K562 (cell line): ENCODE data around the gene TBX3. TPM values are rescaled to one million over a fixed set of nuclear protein-coding genes. Genes with fewer than 3 reads are reported as not detected.

Source experiments
- ATAC-seq: fragments of 200-7000 bp; cut with Tn5 transposase; 3 replicates; pipeline ENCODE4 v1.9.1; 2020; ENCODE audit warnings: moderate library complexity
- BruUV-seq: library from RNA; stranded (reverse); fragments of 400-500 nt; replicated peaks from 2 replicates; lab custom pipeline; 2021; lab: Mats Ljungman, UMichigan
- CTCF ChIA-PET: fragments of 300-600 bp; formaldehyde crosslinking; extraction: SDS; loops from one replicate; lab custom pipeline; 2021; ENCODE audit warnings: low intra/inter-chr PET ratio; lab: Yijun Ruan, JAX
- POLR2A ChIA-PET: fragments of 300-600, 350-650 bp; sonication (Branson Sonifier 250); formaldehyde crosslinking; extraction: SDS; loops from one replicate; lab custom pipeline; 2021; ENCODE audit warnings: antibody characterized with exemption, inconsistent platforms; lab: Yijun Ruan, JAX
- DNase-seq, 4 experiments: peaks; one replicate each; pipeline versions ENCODE4 v3.0.0 to v3.0.0-alpha.2; 2011 to 2018; ENCODE audit warnings: low spot score in 3 of 4, mixed read lengths in 3 of 4; ENCODE audit errors: extremely low read depth in 1 of 4
- FAIRE-seq: peaks from 2 replicates; lab custom pipeline; 2011; peaks lifted over from hg19 to GRCh38; lab: Jason Lieb, UNC
- H2AFZ ChIP-seq: 2 replicates; pipeline ENCODE4 v1.6.0; 2011; ENCODE audit warnings: low read depth, low read length, control low read depth, inconsistent platforms
- H3K27ac ChIP-seq: fragments of 200-600 bp; 3 replicates; pipeline ENCODE4 v1.8.0; 2011; ENCODE audit warnings: low read depth, mild to moderate bottlenecking, control low read depth, inconsistent platforms, low read length, moderate library complexity, mixed read lengths; ENCODE audit errors: extremely low read depth
- H3K27me3 ChIP-seq, 2 experiments: fragments of 300-600 bp in 1 of 2; 2 replicates in 1 of 2; 3 replicates in 1 of 2; pipeline versions ENCODE4 v1.6.0 to v1.8.0; 2011; ENCODE audit warnings: inconsistent platforms in 2 of 2, low read length in 2 of 2, mild to moderate bottlenecking in 1 of 2, mixed read lengths in 1 of 2, moderate library complexity in 1 of 2; ENCODE audit not compliant: control insufficient read depth in 2 of 2, insufficient read depth in 2 of 2
- H3K36me3 ChIP-seq: fragments of 300-600 bp; 3 replicates; pipeline ENCODE4 v1.8.0; 2011; ENCODE audit warnings: mild to moderate bottlenecking, low read length, inconsistent platforms; ENCODE audit not compliant: control insufficient read depth, insufficient read depth
- H3K4me1 ChIP-seq, 2 experiments: fragments of 200-600 bp in 1 of 2; replicated peaks in 1 of 2; 2 replicates in 1 of 2; 3 replicates in 1 of 2; pipeline versions ENCODE4 v1.5.1 to v1.8.0; 2011; ENCODE audit warnings: inconsistent platforms in 2 of 2, low read length in 2 of 2, mild to moderate bottlenecking in 1 of 2, mixed read lengths in 1 of 2, moderate library complexity in 1 of 2; ENCODE audit not compliant: control insufficient read depth in 2 of 2, insufficient read depth in 2 of 2
- H3K4me2 ChIP-seq: 2 replicates; pipeline ENCODE4 v1.6.1; 2011; ENCODE audit warnings: low read length, control low read depth, inconsistent platforms, mixed read lengths; ENCODE audit not compliant: insufficient read depth
- H3K4me3 ChIP-seq: fragments of 200-600 bp; sonication (generic), shearing (Covaris generic); 2 replicates; pipeline ENCODE4 v1.5.1; 2016; ENCODE audit warnings: control low read depth, inconsistent platforms
- H3K79me2 ChIP-seq: fragments of 200-600 bp; 3 replicates; pipeline ENCODE4 v1.8.0; 2011; ENCODE audit warnings: low read length, inconsistent platforms; ENCODE audit not compliant: control insufficient read depth, insufficient read depth
- H3K9ac ChIP-seq, 2 experiments: 2 replicates each; pipeline versions ENCODE4 v1.6.0 to v1.6.1; 2011; ENCODE audit warnings: low read depth in 2 of 2, low read length in 2 of 2, control low read depth in 1 of 2, inconsistent platforms in 1 of 2, mild to moderate bottlenecking in 1 of 2, mixed read lengths in 1 of 2; ENCODE audit not compliant: insufficient read depth in 1 of 2
- H3K9me1 ChIP-seq: one replicate; pipeline ENCODE4 v1.6.0; 2011; ENCODE audit warnings: inconsistent platforms, mild to moderate bottlenecking, low read length, moderate library complexity; ENCODE audit not compliant: control insufficient read depth, insufficient read depth
- H3K9me3 ChIP-seq: replicated peaks from 2 replicates; pipeline ENCODE4 v1.5.1; 2011; ENCODE audit warnings: low read depth, low read length, inconsistent platforms; ENCODE audit not compliant: control insufficient read depth, insufficient read depth
- H4K20me1 ChIP-seq: replicated peaks from 2 replicates; pipeline ENCODE4 v1.6.1; 2011; ENCODE audit warnings: low read length, inconsistent platforms, mixed read lengths; ENCODE audit not compliant: control insufficient read depth, insufficient read depth
- BCL6 ChIP-seq: fragments of 250-450 bp; sonication (Bioruptor Pico); IDR thresholded peaks from 2 replicates; pipeline ENCODE4 v1.4.0; 2020
- BDP1 ChIP-seq: IDR thresholded peaks from 3 replicates; pipeline ENCODE4 v1.6.1; 2011; ENCODE audit not compliant: insufficient read length, insufficient read depth
- BHLHE40 ChIP-seq: IDR thresholded peaks from 2 replicates; pipeline ENCODE4 v1.6.1; 2011; ENCODE audit warnings: low read length, improper control_type of control experiment
- ELF4 ChIP-seq: fragments of 450-650 bp; formaldehyde crosslinking; IDR thresholded peaks from 2 replicates; pipeline ENCODE4 v1.4.0; 2022; ENCODE audit warnings: missing genetic modification characterization
- ILF3 ChIP-seq: fragments of 450-650 bp; IDR thresholded peaks from 2 replicates; pipeline ENCODE4 v1.6.1; 2018; ENCODE audit warnings: antibody characterized with exemption, mild to moderate bottlenecking, moderate library complexity, borderline replicate concordance
- RAD21 ChIP-seq, 2 experiments: fragments of 250-450 bp in 1 of 2; fragments of 450-650 bp in 1 of 2; sonication (Bioruptor Pico) in 1 of 2; formaldehyde crosslinking in 1 of 2; IDR thresholded peaks in 1 of 2; conservative IDR thresholded peaks in 1 of 2; 2 replicates each; pipeline versions ENCODE4 v1.4.0 to v1.8.0; 2020 to 2022; ENCODE audit warnings: mild to moderate bottlenecking in 2 of 2, moderate library complexity in 1 of 2
- ZNF589 ChIP-seq: fragments of 200-800 bp; sonication (Bioruptor generic); IDR thresholded peaks from 2 replicates; pipeline ENCODE4 v1.6.1; 2016; ENCODE audit warnings: low read depth, missing genetic modification characterization, missing compliant biosample characterization
- WGBS: fragments of 100-300 bp; shearing (Covaris generic); methylation state at CpG from one replicate; pipeline ENCODE4 v1.1.6; 2016; ENCODE audit warnings: low coverage, mixed read lengths; ENCODE audit not compliant: insufficient coverage; ENCODE audit errors: missing lambda C conversion rate; 5-methylcytosine and 5-hydroxymethylcytosine counted together
- in situ Hi-C: fragments of 300-500 bp; cut with MboI; formaldehyde crosslinking; loops from 4 replicates; pipeline ENCODE4 v1.15.0; 2018; ENCODE audit warnings: inconsistent platforms, mixed read lengths
- intact Hi-C: fragments of 100-400 bp; cut with micrococcal nuclease; formaldehyde crosslinking; loops from 2 replicates; pipeline ENCODE4 v1.14.2; 2022
- polyA plus RNA-seq, 8 experiments: library from polyadenylated mRNA; depleted of rRNA in 4 of 8; stranded (reverse) in 5 of 8; unstranded in 3 of 8; fragments of >200 nt; fragmentation: Nextera tagmentation in 2 of 8; fragmentation: Illumina TruSeq in 1 of 8; extraction: Ambion mirVana in 2 of 8; extraction: Trizol in 1 of 8; gene quantifications; 2 replicates each; pipeline versions ENCODE4 v1.2.1 to v1.2.3, GENCODE V29; 2011 to 2014; ENCODE audit warnings: inconsistent platforms in 1 of 8, missing spikeins in 1 of 8
- total RNA-seq, 7 experiments: library from RNA; depleted of rRNA in 6 of 7; stranded (reverse); fragments of >200 nt in 6 of 7; fragmentation: Illumina TruSeq in 2 of 7; extraction: Trizol in 2 of 7; gene quantifications; 2 replicates each; pipeline versions ENCODE4 v1.2.1 to v1.2.3, GENCODE V29; 2011 to 2021; ENCODE audit warnings: low replicate concordance in 1 of 7
- TF ChIP-seq, protein P1 (sequence below), 2 experiments: fragments of 200-800 bp in 1 of 2; sonication (Bioruptor generic) in 1 of 2; sonication (generic) in 1 of 2; formaldehyde crosslinking in 1 of 2; IDR thresholded peaks in 1 of 2; conservative IDR thresholded peaks in 1 of 2; 2 replicates each; pipeline versions ENCODE4 v1.5.0 to v1.6.1; 2016 to 2020; ENCODE audit warnings: missing compliant biosample characterization in 1 of 2, missing genetic modification characterization in 1 of 2, missing genetic modification reagents in 1 of 2
- TF ChIP-seq, protein P2 (sequence below): sonication (generic); formaldehyde crosslinking; IDR thresholded peaks from 2 replicates; pipeline ENCODE4 v1.8.0; 2022; ENCODE audit warnings: mild to moderate bottlenecking, missing genetic modification reagents

Gene TBX3
- total and polyA plus RNA-seq, 9 of the 15 experiments (the other 6 are each of a cell fraction or from before 2014, with no cell fraction given): 0.03 to 0.60 (median 0.19) TPM

DNA sequence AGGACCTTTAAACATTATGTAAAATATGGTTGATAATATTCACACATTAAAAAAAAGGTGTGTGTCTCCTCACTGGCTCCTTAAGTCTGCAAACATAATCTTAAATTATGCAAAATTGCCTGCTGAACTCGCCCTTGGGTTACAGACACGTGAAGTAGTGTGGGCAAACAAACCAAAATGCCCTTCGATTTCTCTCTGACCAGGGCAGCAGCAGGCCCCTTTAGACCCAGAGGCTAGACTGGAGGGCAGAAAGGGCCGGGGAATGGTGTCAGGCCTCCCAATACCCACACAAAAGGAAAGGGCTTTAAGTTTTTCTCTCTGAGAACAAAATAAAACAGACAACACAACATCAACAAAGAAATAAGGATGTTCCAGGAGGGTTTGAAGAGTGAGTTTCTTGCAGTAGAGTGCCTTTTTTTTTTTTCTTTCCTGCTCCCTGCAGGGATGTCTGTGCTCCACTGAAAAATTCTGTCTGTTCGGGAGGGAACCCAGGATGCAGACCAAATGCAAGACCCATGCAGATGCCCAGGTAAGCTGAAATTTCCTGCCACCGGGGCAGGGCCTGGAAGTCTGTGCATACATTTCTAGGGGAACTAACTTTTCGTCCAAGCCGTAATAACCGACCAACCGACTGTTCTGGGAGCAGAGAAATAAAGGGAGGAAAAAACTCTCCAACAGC, 1.7 kb downstream of the TBX3 start:
- Histone ChIP-seq H3K79me2 (no peaks in the 10 kb centered on the region), H3K4me3 (0 out of 2 replicates have a peak overlapping the region, but pooled peaks have one; percentile 3), H3K4me1 (peaks cover 0 to 19% of the 10 kb centered on the region in 2 experiments; a peak in 3 of 5 replicates), H3K27me3 (peaks cover 42 to 61% of the 10 kb centered on the region in 2 experiments; a peak in 4 of 5 replicates), H3K9ac (no peak overlapping the region), H3K27ac (no peak overlapping the region), H4K20me1 (no peaks in the 10 kb centered on the region), H3K9me3 (no peaks in the 10 kb centered on the region), H3K36me3 (no peaks in the 10 kb centered on the region), H2AFZ (no peak overlapping the region), H3K4me2 (no peak overlapping the region), H3K9me1 (no peaks in the 10 kb centered on the region)
- ChIA-PET CTCF (no interaction called here), POLR2A (no interaction called here)
- intact Hi-C loops: no loop called here
- FAIRE-seq: no peak
- ATAC-seq: no peak
- TF ChIP-seq RAD21 (CRISPR knock-in tag; conservative IDR thresholded peaks at IDR 0.05 in 1 of 2, IDR thresholded peaks at IDR 0.05 in 1 of 2): no peak
- TF ChIP-seq ELF4 (CRISPR knock-in tag): no peak
- TF ChIP-seq BHLHE40: no peak
- TF ChIP-seq, protein P1, sequence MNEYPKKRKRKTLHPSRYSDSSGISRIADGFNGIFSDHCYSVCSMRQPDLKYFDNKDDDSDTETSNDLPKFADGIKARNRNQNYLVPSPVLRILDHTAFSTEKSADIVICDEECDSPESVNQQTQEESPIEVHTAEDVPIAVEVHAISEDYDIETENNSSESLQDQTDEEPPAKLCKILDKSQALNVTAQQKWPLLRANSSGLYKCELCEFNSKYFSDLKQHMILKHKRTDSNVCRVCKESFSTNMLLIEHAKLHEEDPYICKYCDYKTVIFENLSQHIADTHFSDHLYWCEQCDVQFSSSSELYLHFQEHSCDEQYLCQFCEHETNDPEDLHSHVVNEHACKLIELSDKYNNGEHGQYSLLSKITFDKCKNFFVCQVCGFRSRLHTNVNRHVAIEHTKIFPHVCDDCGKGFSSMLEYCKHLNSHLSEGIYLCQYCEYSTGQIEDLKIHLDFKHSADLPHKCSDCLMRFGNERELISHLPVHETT (CRISPR knock-in tag; conservative IDR thresholded peaks at IDR 0.05 in 1 of 2, IDR thresholded peaks at IDR 0.05 in 1 of 2): no peak
- TF ChIP-seq ILF3: no peak
- TF ChIP-seq ZNF589: no peak
- TF ChIP-seq BCL6 (CRISPR knock-in tag): no peak
- TF ChIP-seq BDP1: no peak
- TF ChIP-seq, protein P2, sequence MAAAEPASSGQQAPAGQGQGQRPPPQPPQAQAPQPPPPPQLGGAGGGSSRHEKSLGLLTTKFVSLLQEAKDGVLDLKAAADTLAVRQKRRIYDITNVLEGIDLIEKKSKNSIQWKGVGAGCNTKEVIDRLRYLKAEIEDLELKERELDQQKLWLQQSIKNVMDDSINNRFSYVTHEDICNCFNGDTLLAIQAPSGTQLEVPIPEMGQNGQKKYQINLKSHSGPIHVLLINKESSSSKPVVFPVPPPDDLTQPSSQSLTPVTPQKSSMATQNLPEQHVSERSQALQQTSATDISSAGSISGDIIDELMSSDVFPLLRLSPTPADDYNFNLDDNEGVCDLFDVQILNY (CRISPR knock-in tag): no peak
- no peak for DNase-seq
- in situ Hi-C loops: no loop called here
- WGBS: 4% methylated on average over 10 of the region's 10 CpGs
- BruUV-seq: no TSS peak
